ENCODE measurements around the gene PIK3R6.

Gene PIK3R6

GRCh38 chr17:8789743-8790142, 77.7 kb downstream of the PIK3R6 start:
- Histone ChIP-seq H4K20me1 (ENCODE audit: insufficient read depth, low read length, poor library complexity, severe bottlenecking) (no peaks in the 10 kb centered on the region), H3K36me3 (ENCODE audit: insufficient read depth, low read length) (no peaks in the 10 kb centered on the region), H3K27me3 (ENCODE audit: insufficient read depth, low read length, poor library complexity, severe bottlenecking) (no peaks in the 10 kb centered on the region), H3F3A (ENCODE audit: low read depth) (no peaks in the 10 kb centered on the region), H2AFZ (ENCODE audit: low read length) (no peak overlapping the region), H3K4me1 (ENCODE audit: insufficient read depth, low read length, poor library complexity, severe bottlenecking) (no peaks in the 10 kb centered on the region), H3K9me2 (replicated peaks; ENCODE audit: low read depth, low read length) (no peaks in the 10 kb centered on the region), H3K9me3 (ENCODE audit: insufficient read depth, low read depth, low read length) (no peaks in the 10 kb centered on the region), H3K4me2 (ENCODE audit: low read depth, low read length, poor library complexity, severe bottlenecking) (no peak overlapping the region), H3K4me3 (ENCODE audit: low read length, poor library complexity, severe bottlenecking) (no peak overlapping the region), H3K79me2 (ENCODE audit: insufficient read depth, low read length) (no peaks in the 10 kb centered on the region), H3K9ac (ENCODE audit: low read depth, low read length, poor library complexity, severe bottlenecking) (no peak overlapping the region)
- no peak for TF ChIP-seq EZH2phosphoT487 (IDR thresholded peaks at IDR 0.05; ENCODE audit: borderline replicate concordance)
- TF ChIP-seq CTCF (conservative IDR thresholded peaks at IDR 0.05; ENCODE audit: low read length), result no peak

GRCh38 chr17:8788998-8789397, 78.5 kb downstream of the PIK3R6 start:
- Histone ChIP-seq H3K79me2 (ENCODE audit: insufficient read depth, low read length) (no peaks in the 10 kb centered on the region), H2AFZ (ENCODE audit: low read length) (no peak overlapping the region), H3K4me2 (ENCODE audit: low read depth, low read length, poor library complexity, severe bottlenecking) (no peak overlapping the region), H3F3A (ENCODE audit: low read depth) (no peaks in the 10 kb centered on the region), H3K9ac (ENCODE audit: low read depth, low read length, poor library complexity, severe bottlenecking) (no peak overlapping the region), H3K9me2 (replicated peaks; ENCODE audit: low read depth, low read length) (no peaks in the 10 kb centered on the region), H3K36me3 (ENCODE audit: insufficient read depth, low read length) (no peaks in the 10 kb centered on the region), H3K27me3 (ENCODE audit: insufficient read depth, low read length, poor library complexity, severe bottlenecking) (no peaks in the 10 kb centered on the region), H3K4me1 (ENCODE audit: insufficient read depth, low read length, poor library complexity, severe bottlenecking) (no peaks in the 10 kb centered on the region), H3K4me3 (ENCODE audit: low read length, poor library complexity, severe bottlenecking) (no peak overlapping the region), H3K9me3 (ENCODE audit: insufficient read depth, low read depth, low read length) (no peaks in the 10 kb centered on the region), H4K20me1 (ENCODE audit: insufficient read depth, low read length, poor library complexity, severe bottlenecking) (no peaks in the 10 kb centered on the region)
- TF ChIP-seq CTCF (conservative IDR thresholded peaks at IDR 0.05; ENCODE audit: low read length) (no peak), EZH2phosphoT487 (IDR thresholded peaks at IDR 0.05; ENCODE audit: borderline replicate concordance) (no peak)

- no peaks in the 10 kb centered on the region for H4K20me1 ChIP-seq (ENCODE audit: insufficient read depth, low read length, poor library complexity, severe bottlenecking)
- H3K27me3 ChIP-seq (ENCODE audit: insufficient read depth, low read length, poor library complexity, severe bottlenecking), result no peaks in the 10 kb centered on the region
- H3K36me3 ChIP-seq (ENCODE audit: insufficient read depth, low read length), result no peaks in the 10 kb centered on the region
- no peaks in the 10 kb centered on the region for H3F3A ChIP-seq (ENCODE audit: low read depth)
- H3K9me2 ChIP-seq (replicated peaks; ENCODE audit: low read depth, low read length), result no peaks in the 10 kb centered on the region
- TF ChIP-seq CTCF (conservative IDR thresholded peaks at IDR 0.05; ENCODE audit: low read length) (peak; percentile 86), EZH2phosphoT487 (IDR thresholded peaks at IDR 0.05; ENCODE audit: borderline replicate concordance) (no peak)
- no peaks in the 10 kb centered on the region for H3K4me1 ChIP-seq (ENCODE audit: insufficient read depth, low read length, poor library complexity, severe bottlenecking)
- H3K79me2 ChIP-seq (ENCODE audit: insufficient read depth, low read length), result no peaks in the 10 kb centered on the region
- no peak overlapping the region for H3K9ac ChIP-seq (ENCODE audit: low read depth, low read length, poor library complexity, severe bottlenecking)
- no peaks in the 10 kb centered on the region for H3K9me3 ChIP-seq (ENCODE audit: insufficient read depth, low read depth, low read length)
- H3K4me2 ChIP-seq (ENCODE audit: low read depth, low read length, poor library complexity, severe bottlenecking), result peak overlapping the region; percentile 18
- H3K4me3 ChIP-seq (ENCODE audit: low read length, poor library complexity, severe bottlenecking), result no peak overlapping the region
- H2AFZ ChIP-seq (ENCODE audit: low read length), result peak overlapping the region; percentile 68
Observed at GRCh38 chr17:8785547-8786413, 81.7 kb downstream of the PIK3R6 start.
